Kidney epithelial cell (primary cell): ENCODE measurements around the gene ARHGAP6. TPM values are rescaled to one million over a fixed set of nuclear protein-coding genes. Genes with fewer than 3 reads are reported as not detected.
"Not testable (repeated sequence)": the region's sequence is repeated elsewhere in the genome, so short reads cannot be mapped to it uniquely, and the experiment has no call there.

Experiments
- DNase-seq: peaks from one replicate; pipeline ENCODE4 v3.0.0-alpha.2; 2010; ENCODE audit warnings: low read depth
- H3K27me3 ChIP-seq: 2 replicates; pipeline ENCODE4 v1.6.0; 2011; ENCODE audit warnings: low read length; ENCODE audit not compliant: control insufficient read depth, insufficient read depth
- H3K36me3 ChIP-seq: 2 replicates; pipeline ENCODE4 v1.5.1; 2011; ENCODE audit warnings: low read length; ENCODE audit not compliant: control insufficient read depth, insufficient read depth
- H3K4me3 ChIP-seq: 2 replicates; pipeline ENCODE4 v1.5.1; 2011; ENCODE audit warnings: low read depth, mild to moderate bottlenecking, control low read depth, low read length
- total RNA-seq: library from RNA; depleted of rRNA; stranded (reverse); fragments of >200 nt; gene quantifications from 2 replicates; pipeline ENCODE4 v1.2.3, GENCODE V29; 2015
- TF ChIP-seq, protein P1 (sequence below): IDR thresholded peaks from 2 replicates; pipeline ENCODE4 v1.5.1; 2011; ENCODE audit warnings: mild to moderate bottlenecking, moderate library complexity, low read length, control low read depth, inconsistent platforms; ENCODE audit not compliant: insufficient read depth, poor library complexity, severe bottlenecking

The ARHGAP6 gene
- total RNA-seq, 1 donor from 2014 or later, result 1.7 TPM

DNA sequence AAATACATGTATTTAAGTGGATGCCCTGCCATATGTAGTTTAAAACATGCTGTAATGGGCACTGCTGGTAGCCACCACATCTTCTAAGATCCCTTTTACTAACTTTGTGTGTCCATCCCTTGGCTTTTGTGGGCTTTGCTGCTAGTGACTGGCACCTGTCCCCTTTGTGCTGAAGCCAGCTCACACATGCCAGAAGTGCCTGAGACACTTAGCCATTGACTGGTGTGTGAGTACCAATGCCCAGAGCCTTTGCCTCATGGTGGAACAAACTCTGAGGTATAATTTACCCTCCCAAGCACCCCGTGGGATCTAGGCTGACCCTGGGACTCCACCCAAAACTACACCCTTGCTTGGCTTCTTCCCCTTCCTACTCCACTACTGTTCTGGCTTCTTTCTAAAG, 33.0 kb downstream of the ARHGAP6 start:
- H3K27me3 ChIP-seq, result no peaks in the 10 kb centered on the region
- H3K36me3 ChIP-seq, result no peaks in the 10 kb centered on the region
- no peak for DNase-seq
- no peak overlapping the region for H3K4me3 ChIP-seq
- TF ChIP-seq, protein P1, sequence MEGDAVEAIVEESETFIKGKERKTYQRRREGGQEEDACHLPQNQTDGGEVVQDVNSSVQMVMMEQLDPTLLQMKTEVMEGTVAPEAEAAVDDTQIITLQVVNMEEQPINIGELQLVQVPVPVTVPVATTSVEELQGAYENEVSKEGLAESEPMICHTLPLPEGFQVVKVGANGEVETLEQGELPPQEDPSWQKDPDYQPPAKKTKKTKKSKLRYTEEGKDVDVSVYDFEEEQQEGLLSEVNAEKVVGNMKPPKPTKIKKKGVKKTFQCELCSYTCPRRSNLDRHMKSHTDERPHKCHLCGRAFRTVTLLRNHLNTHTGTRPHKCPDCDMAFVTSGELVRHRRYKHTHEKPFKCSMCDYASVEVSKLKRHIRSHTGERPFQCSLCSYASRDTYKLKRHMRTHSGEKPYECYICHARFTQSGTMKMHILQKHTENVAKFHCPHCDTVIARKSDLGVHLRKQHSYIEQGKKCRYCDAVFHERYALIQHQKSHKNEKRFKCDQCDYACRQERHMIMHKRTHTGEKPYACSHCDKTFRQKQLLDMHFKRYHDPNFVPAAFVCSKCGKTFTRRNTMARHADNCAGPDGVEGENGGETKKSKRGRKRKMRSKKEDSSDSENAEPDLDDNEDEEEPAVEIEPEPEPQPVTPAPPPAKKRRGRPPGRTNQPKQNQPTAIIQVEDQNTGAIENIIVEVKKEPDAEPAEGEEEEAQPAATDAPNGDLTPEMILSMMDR, result no peak

- TF ChIP-seq, protein P1, result no peak
- Histone ChIP-seq H3K4me3 (no peak overlapping the region), H3K27me3 (no peaks in the 10 kb centered on the region), H3K36me3 (no peaks in the 10 kb centered on the region)
- DNase-seq, result peak; percentile 9
These were observed 36.0 kb downstream of the ARHGAP6 start for GRCh38 chrX:11629593-11630211.

DNA sequence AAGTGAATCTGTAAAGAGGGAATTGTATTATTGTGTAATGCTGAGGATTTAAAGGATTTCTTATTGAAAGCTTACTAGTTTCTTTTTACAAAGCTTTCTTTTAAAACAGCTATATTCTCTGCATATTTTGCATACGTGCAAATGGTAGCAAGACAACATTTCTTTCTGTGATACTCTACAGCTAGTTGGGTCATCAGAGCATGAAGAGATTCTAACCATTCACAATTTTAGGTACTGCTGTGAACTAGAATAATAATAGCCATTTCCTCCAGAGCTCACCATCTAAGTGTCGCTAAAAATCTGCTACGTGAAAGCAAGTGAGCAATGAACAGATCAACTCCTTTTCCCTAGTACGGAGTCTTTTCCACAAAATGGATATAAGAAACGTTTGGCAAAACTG, 37.3 kb downstream of the ARHGAP6 start:
- Histone ChIP-seq H3K4me3 (no peak overlapping the region), H3K36me3 (no peaks in the 10 kb centered on the region), H3K27me3 (no peaks in the 10 kb centered on the region)
- no peak for DNase-seq
- TF ChIP-seq, protein P1, result no peak

GRCh38 chrX:11626351-11626750, 39.4 kb downstream of the ARHGAP6 start:
- no peaks in the 10 kb centered on the region for H3K27me3 ChIP-seq
- no peak for DNase-seq
- H3K4me3 ChIP-seq, result no peak overlapping the region
- no peaks in the 10 kb centered on the region for H3K36me3 ChIP-seq
- TF ChIP-seq, protein P1, result no peak

GRCh38 chrX:11619441-11619840, 46.3 kb downstream of the ARHGAP6 start:
- TF ChIP-seq, protein P1, result no peak
- Histone ChIP-seq H3K27me3 (no peaks in the 10 kb centered on the region), H3K4me3 (no peak overlapping the region), H3K36me3 (no peaks in the 10 kb centered on the region)
- DNase-seq, result no peak

DNA sequence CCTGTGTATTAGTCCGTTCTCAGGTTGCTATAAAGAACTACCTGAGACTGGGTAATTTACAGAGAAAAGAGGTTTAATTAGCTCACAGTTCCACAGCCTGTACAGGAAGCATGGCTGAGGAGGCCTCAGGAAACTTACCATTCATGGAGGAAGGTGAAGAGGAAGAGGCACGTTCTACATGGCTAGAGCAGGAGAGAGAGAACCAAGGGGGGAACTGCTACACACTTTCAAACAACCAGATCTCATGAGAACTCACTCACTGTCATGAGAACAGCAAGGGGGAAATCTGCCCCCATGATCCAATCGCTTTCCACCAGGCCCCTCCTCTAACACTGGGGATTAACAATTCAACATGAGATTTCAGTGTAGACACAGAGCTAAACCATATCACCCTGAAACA, 51.5 kb downstream of the ARHGAP6 start:
- H3K27me3 ChIP-seq, H3K4me3 ChIP-seq, DNase-seq, H3K36me3 ChIP-seq: not testable (repeated sequence)
